GM06990 (cell line): ENCODE measurements around the gene SIRT3.
"Not testable (repeated sequence)": the region's sequence is repeated elsewhere in the genome, so short reads cannot be mapped to it uniquely, and the experiment has no call there.

Experiments used
- DNase-seq: peaks from one replicate; pipeline ENCODE4 v3.0.0-alpha.2; 2011; ENCODE audit not compliant: insufficient read length; ENCODE audit errors: extremely low read depth
- H3K27me3 ChIP-seq: replicated peaks from 2 replicates; pipeline ENCODE4 v1.6.0; 2011; ENCODE audit warnings: low read length; ENCODE audit not compliant: control insufficient read depth, insufficient read depth
- H3K36me3 ChIP-seq: 2 replicates; pipeline ENCODE4 v1.5.1; 2011; ENCODE audit warnings: low read length; ENCODE audit not compliant: control insufficient read depth, insufficient read depth
- H3K4me3 ChIP-seq: replicated peaks from 2 replicates; pipeline ENCODE4 v1.5.1; 2011; ENCODE audit warnings: low read depth, mild to moderate bottlenecking, control low read depth, low read length
- CTCF ChIP-seq: IDR thresholded peaks from 2 replicates; pipeline ENCODE4 v1.5.1; 2011; ENCODE audit warnings: low read length, control low read depth, mild to moderate bottlenecking, inconsistent platforms; ENCODE audit not compliant: insufficient read depth, poor library complexity, severe bottlenecking

Gene SIRT3

GRCh38 chr11:221998-222789, 13.9 kb downstream of the SIRT3 start:
- Histone ChIP-seq H3K36me3 (no peaks in the 10 kb centered on the region; the same call in none of the 2 replicates), H3K27me3 (no peaks in the 10 kb centered on the region), H3K4me3 (no peak overlapping the region)
- no peak for TF ChIP-seq CTCF
- DNase-seq = no peak

- Histone ChIP-seq H3K36me3 (no peaks in the 10 kb centered on the region; the same call in none of the 2 replicates), H3K27me3 (no peaks in the 10 kb centered on the region), H3K4me3 (no peak overlapping the region)
- no peak for TF ChIP-seq CTCF
- no peak for DNase-seq
Measured at GRCh38 chr11:221539-221938, 14.6 kb downstream of the SIRT3 start.

GRCh38 chr11:220641-221215, 15.4 kb downstream of the SIRT3 start:
- H3K36me3 ChIP-seq, H3K27me3 ChIP-seq, DNase-seq, H3K4me3 ChIP-seq: not testable (repeated sequence)

- no peaks in the 10 kb centered on the region for H3K27me3 ChIP-seq
- TF ChIP-seq CTCF = no peak
- peaks cover 12% of the 10 kb centered on the region for H3K36me3 ChIP-seq
- H3K4me3 ChIP-seq = no peak overlapping the region
- DNase-seq = no peak
Measured at GRCh38 chr11:218815-219593, 17.1 kb downstream of the SIRT3 start.

- DNase-seq = no peak
- H3K27me3 ChIP-seq = no peaks in the 10 kb centered on the region
- H3K4me3 ChIP-seq = no peak overlapping the region
- no peak for TF ChIP-seq CTCF
- H3K36me3 ChIP-seq = peaks cover 20% of the 10 kb centered on the region
Measured at GRCh38 chr11:217704-218103, 18.4 kb downstream of the SIRT3 start.
